DMS79 treated with DMSO at 0.1 percent for 48 hours (cell line): ENCODE measurements around the gene HP.
"Not testable (repeated sequence)": the region's sequence is repeated elsewhere in the genome, so short reads cannot be mapped to it uniquely, and the experiment has no call there.

ENCODE experiments used
- DNase-seq: peaks from one replicate; lab custom pipeline; 2025; lab: John Stamatoyannopoulos, UW

The HP gene, protein sequence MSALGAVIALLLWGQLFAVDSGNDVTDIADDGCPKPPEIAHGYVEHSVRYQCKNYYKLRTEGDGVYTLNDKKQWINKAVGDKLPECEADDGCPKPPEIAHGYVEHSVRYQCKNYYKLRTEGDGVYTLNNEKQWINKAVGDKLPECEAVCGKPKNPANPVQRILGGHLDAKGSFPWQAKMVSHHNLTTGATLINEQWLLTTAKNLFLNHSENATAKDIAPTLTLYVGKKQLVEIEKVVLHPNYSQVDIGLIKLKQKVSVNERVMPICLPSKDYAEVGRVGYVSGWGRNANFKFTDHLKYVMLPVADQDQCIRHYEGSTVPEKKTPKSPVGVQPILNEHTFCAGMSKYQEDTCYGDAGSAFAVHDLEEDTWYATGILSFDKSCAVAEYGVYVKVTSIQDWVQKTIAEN

DNA sequence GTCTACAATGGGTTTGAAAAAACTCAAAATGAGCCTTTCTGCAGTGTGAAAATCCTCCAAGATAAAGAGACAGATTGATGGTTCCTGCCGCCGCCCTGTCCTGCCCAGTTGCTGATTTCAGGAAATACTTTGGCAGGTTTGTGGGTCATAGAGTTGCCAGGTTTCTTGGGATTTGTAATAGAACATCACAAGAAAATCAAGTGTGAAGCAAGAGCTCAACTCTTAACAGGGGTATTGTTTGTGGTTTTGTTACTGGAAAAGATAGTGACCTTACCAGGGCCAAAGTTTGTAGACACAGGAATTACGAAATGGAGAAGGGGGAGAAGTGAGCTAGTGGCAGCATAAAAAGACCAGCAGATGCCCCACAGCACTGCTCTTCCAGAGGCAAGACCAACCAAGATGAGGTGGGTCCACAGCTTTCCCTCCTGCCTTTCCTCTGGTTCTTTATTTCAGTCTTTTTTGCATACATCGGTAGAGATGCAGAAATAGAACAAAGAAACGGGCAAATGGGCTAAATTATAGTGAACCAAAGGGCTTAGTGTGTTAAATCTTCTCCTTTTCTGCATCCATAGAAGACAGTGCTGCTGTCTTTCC is at the start of gene HP:
TSS of gene HP (plus strand) at position 252 of the 594 bp plus-strand sequence. CDS start at position 400, 148 bp downstream.
- DNase-seq: not testable (repeated sequence)

DNA sequence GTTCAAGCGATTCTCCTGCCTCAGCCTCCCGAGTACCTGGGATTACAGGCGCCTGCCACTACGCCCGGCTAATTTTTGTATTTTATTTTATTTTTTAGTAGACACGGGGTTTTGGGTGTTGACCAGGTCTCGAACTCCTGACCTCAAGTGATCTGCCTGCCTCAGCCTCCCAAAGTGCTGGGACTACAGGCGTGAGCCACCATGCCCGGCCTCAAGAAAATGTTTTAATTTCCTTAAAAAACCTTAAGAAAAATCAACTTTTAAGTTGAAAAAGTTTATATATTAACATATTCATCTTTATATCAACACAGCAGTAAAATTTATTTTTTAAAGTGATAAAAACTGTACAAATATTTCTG is 46.3 kb upstream of the HP start:
- DNase-seq: not testable (repeated sequence)

DNA sequence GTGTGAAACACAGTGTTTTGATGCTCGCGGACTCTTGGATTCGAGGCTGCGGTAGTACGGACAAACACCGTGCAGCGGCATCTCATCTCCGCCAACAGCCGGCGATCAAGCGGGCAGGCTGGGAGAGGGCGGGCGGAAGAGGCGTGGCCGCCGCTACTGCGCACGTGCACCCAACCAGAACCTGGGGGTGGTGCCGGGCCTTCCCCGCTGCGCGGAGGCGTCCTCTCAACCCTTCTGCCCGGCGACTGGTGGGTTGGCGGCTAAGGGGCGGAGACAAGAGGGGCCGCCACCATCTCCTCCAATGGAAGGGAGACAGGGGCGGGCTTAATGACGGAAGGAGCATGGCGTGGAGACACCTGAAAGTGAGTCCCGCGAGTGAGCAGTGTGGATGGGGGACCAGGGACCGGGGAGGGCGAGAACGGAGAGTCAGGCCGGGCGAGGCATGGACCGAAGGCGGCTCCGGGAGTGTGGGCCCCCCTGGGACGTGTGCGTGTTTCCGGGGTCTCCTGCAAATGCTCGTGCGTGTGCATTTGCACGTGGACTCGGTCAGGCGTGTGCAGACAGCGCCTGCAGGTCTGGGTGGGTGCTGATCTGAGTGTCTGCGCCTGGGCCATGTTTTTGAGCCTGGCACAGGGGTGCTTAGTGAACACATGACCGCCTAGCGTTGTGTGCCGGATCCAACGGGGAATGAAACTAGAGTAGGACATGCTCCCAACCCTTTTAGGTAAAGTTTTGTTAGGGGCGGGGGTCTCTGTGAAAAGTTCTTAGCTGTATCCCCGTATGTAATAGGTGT is 45.7 kb upstream of the HP start, which contains the start of gene DHODH:
TSS of gene DHODH (plus strand) at position 321 of the 793 bp plus-strand sequence. CDS start at position 342, 21 bp downstream.
- peak; percentile 75 for DNase-seq

DNA sequence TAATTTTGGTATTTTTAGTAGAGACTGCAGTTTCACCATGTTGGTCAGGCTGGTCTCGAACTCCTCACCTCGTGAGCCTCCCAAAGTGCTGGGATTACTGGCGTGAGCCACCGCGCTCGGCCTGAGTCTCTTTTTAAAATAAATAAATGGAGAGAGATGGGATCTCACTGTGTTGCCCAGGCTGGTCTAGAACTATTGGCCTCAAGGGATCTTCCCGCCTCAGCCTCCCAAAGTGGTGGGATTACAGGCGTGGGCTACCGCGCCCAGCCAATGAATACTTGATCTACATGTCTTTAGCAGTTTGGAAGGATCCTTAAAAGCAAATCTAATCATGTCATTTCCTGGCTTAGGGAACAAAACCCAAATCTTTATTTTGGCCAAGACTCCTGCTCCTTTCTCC is 44.5 kb upstream of the HP start:
- DNase-seq: no peak

DNA sequence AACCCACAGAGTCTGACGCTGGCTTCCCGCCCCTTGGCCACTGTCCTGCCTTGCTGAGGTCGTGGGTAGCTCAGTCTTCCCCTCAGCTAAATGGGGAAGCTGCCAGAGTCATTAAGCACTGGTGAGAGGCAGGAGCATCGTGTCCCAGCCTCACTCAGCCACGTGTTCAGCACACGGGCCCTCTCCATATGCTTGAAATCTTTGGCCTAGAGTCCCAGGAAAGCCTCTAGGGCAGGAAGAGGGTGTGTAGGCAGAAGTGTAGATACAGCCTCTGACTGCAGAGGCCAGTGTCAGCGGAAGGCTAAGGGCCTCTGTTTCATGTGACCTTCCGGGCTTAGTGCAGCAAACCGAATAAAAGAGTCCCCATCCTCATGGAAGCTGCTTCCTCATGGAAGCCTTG is 41.7 kb upstream of the HP start:
- no peak for DNase-seq

DNA sequence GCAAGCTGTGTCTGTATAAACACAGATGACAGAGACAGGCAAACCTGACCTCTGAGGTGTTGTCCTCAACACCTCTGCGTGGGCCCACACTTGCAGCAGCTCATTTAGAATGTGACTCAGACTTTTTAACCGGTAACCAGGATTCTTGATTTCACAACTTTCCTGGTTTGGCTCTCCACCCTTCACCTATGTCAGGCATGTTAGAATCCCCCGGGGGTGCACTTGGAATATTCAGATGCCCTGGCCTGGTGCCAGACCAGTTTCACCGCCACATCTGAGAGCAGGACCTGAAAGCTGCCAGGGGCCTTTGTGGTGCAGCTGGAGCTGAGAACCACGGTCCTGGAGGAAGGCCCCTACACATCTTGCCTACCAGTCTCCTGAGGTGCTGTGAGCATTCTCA is 40.9 kb upstream of the HP start:
- DNase-seq: no peak

DNA sequence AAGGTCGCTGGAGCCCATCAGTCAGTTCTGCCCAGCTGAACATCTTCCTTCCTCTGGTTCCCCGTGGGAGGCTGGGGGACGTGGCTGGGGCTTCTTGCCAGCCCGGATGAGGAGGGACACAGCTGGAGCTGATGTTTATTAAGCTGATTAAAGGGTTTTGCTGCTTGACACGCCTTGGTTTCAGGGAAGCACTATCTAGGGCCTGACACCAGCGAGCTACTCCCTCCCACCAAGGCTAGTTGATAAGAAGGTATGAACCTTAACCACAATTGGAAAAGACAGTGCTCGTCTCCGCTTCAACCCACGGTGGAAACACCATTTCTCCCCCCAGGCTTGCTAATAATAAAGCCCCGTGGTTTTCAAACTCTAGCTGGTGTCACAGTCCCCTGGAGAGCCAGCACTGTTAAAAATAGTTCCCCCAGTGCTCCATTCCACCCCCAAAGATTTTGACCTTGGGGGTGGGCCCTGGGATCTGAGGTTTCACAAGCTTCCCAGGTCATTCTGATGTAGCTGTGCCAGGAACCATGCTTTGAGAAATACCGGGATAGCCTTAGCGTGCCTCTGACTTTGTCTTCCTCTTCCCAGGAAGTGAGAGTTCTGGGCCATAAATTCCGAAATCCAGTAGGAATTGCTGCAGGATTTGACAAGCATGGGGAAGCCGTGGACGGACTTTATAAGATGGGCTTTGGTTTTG is 40.3 kb upstream of the HP start:
- no peak for DNase-seq

DNA sequence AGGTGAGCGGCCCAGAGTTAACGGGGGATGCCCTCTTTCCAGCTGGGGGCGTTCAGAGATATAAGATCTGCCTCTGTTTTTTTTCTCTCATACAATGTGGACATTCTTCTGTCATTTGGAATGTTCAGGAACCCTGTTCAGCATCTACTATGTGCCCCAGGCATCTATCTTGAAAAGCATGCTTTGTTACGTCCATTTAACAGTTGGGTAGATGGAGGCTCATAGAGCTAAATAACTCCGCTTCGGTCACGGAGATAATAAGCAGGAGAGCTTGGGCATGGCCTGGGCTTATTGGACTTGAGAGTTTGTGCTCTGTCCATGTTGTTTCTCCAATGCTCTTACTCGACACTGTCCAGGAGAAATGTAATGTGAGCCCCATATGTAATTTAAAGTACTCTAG is 39.6 kb upstream of the HP start:
- DNase-seq: no peak

DNA sequence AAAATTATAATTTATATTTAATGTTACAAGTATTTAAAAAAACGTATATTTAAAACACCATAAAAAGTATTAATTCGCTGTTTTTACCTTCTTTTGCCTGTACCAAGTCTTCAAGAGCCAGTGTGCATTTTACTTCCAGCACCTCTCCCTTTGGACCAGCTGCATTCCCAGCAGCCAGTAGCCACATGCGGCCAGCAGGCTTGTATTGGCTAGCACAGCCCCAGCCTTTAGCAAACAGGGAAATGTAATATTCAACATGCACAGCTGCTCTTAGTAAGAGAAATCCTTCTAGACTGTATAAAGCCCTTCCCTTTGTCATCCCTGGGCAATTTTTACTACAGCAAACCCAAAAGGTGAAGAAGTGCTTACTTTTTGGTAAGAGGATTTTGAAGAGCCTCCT is 39.2 kb upstream of the HP start:
- no peak for DNase-seq

DNA sequence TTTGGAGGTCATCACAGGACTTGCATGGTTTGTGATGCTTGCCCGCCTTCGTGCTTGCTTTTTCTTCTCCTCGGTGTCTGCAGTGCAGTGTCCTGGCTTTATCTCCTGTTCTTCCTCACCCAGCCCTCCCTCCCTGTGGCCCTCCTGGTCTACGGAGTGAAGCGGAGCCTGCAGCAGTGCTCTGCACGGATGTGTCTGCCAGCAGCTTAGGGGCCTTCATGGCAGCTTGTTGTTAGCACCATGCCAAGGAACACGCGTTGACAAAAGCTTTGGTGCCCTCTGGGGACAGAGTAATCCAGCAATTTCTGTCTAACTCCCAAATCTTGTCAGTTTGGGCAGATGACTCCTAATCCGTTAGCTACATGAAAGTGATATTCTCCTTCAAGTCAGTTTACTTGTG is 35.8 kb upstream of the HP start:
- DNase-seq: no peak

DNA sequence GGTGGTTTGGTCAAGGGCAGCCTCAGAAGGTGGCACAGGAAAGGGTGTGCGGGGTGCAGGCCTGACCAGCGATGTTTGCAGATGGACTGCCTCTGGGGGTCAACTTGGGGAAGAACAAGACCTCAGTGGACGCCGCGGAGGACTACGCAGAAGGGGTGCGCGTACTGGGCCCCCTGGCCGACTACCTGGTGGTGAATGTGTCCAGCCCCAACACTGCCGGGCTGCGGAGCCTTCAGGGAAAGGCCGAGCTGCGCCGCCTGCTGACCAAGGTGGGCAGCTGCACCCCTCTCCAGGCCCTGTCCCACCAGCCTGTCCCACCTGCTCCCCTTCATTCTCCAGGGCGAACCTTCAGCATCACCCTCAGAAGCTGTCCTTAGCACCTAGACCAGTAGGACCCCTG is 33.3 kb upstream of the HP start:
- DNase-seq: no peak

DNA sequence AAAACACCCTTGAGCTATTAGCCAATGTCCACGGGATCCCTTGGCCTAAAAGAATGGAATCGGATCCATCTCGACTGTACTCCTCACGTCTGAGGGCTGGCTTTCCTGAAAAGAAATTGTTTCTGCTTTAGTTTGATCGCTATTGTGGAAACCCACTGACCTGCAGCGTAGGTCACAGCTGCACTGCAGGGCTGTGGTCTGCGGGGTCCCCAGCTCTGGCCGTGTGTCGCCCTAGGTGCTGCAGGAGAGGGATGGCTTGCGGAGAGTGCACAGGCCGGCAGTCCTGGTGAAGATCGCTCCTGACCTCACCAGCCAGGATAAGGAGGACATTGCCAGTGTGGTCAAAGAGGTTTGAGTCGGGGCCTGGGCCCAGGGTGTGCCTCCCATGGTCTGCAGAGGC is 32.2 kb upstream of the HP start:
- no peak for DNase-seq

DNA sequence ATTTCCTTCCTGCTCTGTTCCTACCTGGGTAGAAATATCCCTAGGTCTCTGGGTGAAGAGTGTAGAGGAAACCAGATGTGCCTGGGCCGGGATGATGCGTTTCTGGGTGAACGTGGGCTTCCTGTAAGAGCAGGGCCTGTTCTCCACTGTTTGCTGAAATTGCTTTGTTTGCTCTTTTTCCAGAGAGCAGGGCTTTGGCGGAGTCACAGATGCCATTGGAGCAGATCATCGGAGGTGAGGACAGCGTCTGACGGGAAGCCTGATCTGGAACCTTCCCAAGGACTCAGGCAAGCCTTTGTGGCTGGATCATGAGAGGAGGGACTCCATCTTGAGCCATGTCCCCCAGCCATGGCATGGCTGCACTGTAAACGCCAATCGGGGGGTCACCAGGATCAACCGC is 30.3 kb upstream of the HP start:
- no peak for DNase-seq

DNA sequence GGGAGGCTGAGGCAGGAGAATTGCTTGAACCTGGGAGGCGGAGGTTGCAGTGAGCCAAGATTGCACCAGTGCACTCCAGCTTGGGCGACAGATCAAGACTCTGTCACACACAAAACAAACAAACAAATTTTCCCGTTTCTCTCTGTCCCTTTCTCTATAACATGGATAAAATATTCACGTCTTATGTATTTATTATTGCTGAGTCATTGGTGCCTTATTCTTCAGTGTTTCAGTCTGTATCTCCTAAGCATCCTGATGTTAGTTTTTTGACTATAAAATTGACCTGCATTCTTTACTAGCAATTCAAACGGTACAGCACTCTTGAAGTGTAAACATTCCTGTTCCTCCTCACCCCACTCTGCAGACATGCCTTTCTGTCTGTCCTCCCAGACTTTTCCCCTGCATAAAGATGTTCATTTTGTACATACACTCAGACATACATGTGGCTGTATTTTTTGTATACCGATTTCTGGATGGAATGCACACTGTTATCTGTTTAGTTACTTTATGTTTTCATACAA is 29.4 kb upstream of the HP start:
- DNase-seq: no peak

DNA sequence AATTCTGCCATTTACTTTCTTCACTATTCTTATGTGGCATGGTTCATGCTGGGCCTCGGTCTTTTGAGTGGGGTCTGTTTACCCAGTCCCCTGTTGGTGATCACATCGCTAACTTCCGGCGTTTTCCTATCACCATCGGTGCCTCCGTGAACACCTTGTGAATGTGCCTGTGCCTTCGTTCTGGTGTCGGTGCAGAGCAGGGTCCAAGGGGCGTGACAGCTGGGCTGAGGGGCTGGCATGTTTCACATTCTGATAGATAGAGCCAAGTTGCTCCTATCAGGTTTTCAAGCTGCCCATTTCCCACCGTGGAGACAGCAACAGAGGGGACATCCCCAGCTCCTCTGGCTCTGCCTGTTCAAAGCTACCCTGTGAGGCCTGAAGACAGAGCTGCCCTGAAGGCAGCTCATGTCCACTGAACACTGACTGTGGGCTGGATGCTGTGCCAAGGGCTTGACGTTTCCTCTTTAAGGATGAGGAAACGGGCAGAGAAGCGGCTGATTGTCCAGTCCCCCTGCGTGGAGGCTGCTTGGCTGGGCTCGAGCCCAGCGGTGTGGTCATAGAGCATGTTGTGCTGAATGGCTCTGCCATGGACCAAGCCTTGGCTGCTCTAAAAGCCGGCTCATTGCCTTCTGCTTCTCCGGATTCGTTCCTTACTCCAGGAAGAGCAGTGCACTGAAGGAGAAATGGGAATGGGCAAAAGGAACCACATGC is 28.7 kb upstream of the HP start:
- no peak for DNase-seq

DNA sequence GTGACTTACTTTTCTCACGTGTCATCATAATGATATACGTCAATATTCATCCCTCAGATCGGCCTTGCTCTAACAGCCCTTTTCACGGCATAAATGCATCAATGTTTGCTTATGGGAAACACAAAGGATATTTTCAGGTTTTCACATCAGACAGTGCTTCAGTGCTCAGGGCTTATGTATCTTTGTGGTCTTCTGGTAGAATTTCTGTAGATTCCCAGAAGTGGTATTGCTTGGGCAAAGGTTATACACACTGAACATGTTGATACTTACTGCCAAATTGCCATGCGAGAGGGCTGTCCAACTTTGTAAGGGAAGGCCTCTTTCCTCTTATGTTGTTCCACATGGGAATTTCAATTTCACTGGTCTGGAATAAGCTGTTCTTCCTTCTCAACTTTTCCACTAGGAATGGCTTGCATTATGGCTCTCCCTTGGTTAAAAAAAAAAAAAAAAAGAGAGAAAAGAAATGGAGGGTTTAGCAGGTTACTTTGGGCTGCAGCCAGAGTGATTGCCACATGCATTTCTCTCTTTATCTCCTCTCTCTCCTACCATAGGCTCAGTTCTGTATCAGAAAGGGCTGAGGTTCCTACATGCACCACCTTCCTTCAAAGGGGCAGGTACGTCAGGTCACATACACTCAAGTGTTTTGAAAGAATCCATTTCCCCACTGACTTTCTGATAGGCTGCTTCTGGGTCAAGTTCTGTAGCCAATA is 26.5 kb upstream of the HP start:
- no peak for DNase-seq

DNA sequence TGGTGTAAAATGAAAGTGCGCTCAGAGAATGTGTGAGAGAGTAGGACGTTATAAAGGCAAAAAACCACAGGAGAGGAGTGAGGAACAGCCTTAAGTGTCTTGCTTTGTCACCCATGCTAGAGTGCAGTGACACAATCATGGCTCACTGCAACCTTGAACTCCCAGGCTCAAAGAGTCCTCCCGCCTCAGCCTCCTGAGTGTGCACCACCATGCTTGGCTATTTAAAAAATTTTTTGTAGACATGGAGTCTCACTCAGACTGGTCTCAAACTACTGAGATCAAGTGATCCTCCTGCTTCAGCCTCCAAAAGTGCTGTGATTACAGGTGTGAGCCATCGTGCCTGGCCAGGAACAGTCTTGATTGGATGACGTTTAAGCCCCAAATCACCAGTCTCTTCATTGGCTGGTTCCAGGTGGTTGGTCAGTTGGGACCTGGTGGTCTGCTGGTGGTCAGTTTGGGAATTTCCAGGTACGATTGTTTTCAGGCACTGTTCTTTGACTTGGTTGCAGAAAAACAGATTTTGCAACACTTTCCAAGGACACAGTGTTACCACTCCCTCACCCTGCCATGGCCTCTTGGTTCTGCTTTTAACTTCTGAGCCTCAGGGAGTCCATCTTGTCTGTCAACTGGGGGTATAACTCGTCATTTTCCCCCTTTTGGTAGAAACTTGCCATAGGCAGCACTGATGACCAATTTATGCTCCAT is 24.6 kb upstream of the HP start:
- DNase-seq: no peak

DNA sequence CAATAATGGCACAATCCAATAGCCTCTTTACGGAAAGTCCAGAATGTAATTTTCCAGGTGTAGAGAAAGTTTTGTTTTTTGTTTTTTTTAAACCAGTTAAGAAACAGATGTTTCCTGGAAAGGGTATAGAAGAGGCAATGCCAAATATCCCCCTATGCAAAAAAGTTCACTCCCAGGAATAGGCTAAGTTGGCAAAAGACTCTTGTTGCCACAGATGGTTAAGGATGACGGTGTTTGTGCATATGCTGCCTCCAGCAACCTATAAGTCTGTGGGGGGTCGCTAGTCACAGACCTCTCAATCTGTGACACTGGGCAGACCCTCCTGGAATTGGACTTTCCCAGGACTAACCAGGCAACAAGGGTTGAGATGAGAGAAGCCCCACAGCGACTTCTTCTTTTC is 20.9 kb upstream of the HP start:
- no peak for DNase-seq

DNA sequence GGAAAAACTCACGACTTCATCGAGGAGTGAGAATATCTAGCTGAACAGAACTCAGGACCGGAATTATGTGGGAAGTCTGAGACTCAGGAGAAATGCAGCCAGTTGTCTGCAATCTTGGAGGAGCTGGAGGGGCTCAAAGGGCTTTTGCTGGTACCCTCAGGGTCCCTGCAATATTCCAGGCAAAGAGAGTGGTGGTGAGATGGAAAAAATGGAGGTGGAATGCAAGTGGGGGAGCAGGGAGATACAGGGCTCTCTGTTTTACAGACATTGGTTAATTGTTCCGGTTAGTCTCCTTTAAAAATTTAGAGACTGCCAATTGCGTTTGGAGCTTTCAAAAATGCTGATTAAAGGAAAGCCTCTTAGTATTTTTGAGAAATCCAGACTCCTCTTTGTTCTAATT is 18.2 kb upstream of the HP start:
- DNase-seq: no peak

DNA sequence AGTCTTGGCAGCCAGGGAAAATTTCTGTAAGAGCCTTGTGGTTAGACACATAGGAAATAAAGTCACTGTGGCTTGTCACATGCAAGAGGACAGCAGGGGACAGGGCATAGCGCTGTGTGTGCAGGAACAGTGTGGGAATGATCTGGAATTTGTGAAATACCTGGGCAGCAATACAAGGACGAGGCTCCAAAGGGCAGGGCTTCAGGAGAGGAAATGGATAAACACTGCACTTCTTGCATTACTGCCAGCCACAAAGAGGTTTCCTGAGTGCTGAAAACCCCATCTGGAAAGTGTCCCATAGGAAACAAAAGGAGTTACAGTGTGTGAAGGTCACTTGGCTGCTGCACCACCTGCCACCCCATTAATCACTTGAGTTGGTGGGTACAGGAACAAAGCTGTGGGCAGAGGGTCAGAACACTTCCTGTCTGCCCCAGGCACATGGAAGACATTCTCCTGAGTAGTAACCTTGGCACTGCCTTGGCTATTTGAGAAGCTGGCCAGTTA is 12.1 kb upstream of the HP start:
- peak; percentile 27 for DNase-seq
